Measurements from ENCODE around the gene ZNF827.

The ZNF827 gene

GRCh38 chr4:145830699-145831098, 107.9 kb downstream of the ZNF827 start:
- peak; percentile 48 for DNase-seq (ENCODE audit: extremely low spot score)
- ChIA-PET POLR2A (no interaction called here), CTCF (interaction anchor here (0.9 to 1.7 kb wide), 4 partner anchors 8 to 33 kb away, joined by 3 to 5 read pairs (median 3); no protein-coding TSS in a partner anchor)
- TF ChIP-seq, protein P1, sequence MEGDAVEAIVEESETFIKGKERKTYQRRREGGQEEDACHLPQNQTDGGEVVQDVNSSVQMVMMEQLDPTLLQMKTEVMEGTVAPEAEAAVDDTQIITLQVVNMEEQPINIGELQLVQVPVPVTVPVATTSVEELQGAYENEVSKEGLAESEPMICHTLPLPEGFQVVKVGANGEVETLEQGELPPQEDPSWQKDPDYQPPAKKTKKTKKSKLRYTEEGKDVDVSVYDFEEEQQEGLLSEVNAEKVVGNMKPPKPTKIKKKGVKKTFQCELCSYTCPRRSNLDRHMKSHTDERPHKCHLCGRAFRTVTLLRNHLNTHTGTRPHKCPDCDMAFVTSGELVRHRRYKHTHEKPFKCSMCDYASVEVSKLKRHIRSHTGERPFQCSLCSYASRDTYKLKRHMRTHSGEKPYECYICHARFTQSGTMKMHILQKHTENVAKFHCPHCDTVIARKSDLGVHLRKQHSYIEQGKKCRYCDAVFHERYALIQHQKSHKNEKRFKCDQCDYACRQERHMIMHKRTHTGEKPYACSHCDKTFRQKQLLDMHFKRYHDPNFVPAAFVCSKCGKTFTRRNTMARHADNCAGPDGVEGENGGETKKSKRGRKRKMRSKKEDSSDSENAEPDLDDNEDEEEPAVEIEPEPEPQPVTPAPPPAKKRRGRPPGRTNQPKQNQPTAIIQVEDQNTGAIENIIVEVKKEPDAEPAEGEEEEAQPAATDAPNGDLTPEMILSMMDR (IDR thresholded peaks at IDR 0.05; ENCODE audit: control extremely low read depth, extremely low read depth, low read depth, missing control alignments) = no peak

DNA sequence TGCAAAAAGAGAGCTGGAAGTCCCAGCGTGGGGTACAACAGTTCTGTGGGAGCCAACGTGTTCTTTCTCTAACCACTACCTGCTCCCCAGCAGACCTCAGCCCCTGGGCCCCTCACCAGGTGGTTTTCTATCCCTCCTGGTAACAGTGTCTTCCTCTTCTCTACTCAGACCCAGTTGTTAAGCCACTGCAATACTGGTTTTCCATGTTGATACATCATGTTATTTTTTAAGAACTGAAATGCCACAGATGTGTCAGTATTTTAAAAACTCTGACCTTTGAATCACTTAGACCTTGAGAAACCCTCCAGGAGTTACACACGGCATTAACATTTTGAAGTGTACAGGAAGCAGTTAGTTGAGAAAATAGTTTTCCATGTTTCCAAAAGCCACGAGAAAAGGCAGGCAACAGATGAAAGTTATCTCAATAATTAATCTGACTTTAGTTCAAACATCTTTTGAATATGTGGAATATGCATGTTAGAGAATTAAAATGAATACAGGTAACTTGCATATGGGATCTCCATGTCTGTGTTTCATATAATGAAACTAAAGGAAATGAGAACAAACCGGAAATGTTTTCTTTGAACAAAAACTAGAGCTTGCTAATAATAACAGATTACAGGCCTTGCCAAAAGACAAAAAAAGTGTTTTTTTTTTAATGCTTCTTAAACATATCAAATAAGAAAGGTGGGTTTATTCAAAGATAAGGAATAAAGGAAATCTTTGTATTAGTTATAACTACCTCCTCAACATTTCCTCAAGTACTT, 108.8 kb downstream of the ZNF827 start:
- POLR2A ChIA-PET = no interaction called here
- TF ChIP-seq, protein P1 (IDR thresholded peaks at IDR 0.05; ENCODE audit: control extremely low read depth, extremely low read depth, low read depth, missing control alignments) = no peak
- CTCF ChIA-PET = interaction anchor here (1.0 to 1.7 kb wide), 4 partner anchors 12 to 58 kb away, joined by 3 to 5 read pairs (median 3); no protein-coding TSS in a partner anchor
- peak; percentile 29 for DNase-seq (ENCODE audit: extremely low spot score)

DNA sequence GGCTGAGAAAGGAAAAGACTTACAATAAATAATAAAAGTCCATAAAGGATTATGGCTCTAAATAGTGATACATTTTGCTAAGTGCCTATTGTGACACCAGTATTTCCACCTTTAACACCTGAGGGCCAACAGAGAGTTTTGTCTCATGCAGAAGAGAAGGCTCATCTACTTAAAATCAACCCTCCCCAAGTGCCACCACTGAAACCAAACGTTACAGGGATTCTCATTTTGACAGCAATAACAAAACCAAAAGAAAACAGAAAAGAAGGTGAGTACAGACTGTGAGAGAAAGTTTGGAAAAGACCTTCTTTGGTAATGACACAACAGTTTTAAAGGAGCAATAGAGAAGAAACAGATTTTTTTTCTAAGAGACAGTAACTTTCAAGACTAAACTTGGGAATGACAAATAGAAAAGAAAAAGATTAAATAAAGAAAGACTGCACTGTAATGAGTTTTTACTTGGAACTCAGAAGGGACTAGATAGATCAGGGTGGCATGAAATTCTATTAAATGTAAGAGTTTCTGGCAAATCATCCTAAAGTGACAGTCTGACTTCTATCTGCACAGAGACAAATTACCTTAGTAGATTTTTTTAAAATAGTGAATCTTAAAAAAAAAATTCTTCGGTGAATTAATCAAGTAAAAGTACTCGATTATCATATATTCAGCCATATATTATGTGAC, 109.7 kb downstream of the ZNF827 start:
- CTCF ChIA-PET = interaction anchor here (1.0 to 1.7 kb wide), 4 partner anchors 11 to 59 kb away, joined by 3 to 5 read pairs (median 3); no protein-coding TSS in a partner anchor
- TF ChIP-seq, protein P1 (IDR thresholded peaks at IDR 0.05; ENCODE audit: control extremely low read depth, extremely low read depth, low read depth, missing control alignments) = no peak
- peak; percentile 56 for DNase-seq (ENCODE audit: extremely low spot score)
- POLR2A ChIA-PET = no interaction called here

DNA sequence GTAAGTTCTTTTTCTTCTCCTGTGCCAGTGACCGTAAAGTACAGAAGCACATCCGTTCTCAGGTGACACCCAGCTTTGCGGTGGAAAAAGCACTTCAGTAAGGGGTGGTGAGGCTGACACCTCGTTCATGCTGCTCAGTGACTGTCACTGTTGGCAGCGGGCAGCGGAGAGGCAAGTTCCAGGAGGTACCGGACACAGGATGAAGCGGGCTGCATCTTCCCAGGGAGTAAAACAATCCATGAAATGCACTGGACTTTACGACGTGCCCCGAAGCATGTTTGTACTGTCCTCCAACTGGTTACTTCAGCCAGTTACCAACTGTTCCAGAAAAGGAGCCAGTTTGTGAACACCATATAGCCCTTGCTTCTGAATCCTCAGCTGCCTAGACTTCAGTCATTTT, 110.7 kb downstream of the ZNF827 start:
- ChIA-PET CTCF (interaction anchor here (1.2 to 1.3 kb wide), 2 partner anchors 11 to 17 kb away, joined by 3 read pairs; no protein-coding TSS in a partner anchor), POLR2A (interaction anchor here (0.7 kb wide), 1 partner anchor 421 kb away, joined by 3 read pairs; no protein-coding TSS in a partner anchor)
- TF ChIP-seq, protein P1 (IDR thresholded peaks at IDR 0.05; ENCODE audit: control extremely low read depth, extremely low read depth, low read depth, missing control alignments) = no peak
- DNase-seq (ENCODE audit: extremely low spot score) = no peak

GRCh38 chr4:145825255-145825654, 113.4 kb downstream of the ZNF827 start:
- no peak for DNase-seq (ENCODE audit: extremely low spot score)
- ChIA-PET POLR2A (no interaction called here), CTCF (interaction anchor here (1.4 to 1.6 kb wide), 4 partner anchors 9 to 18 kb away, joined by 3 to 6 read pairs (median 4); no protein-coding TSS in a partner anchor)
- TF ChIP-seq, protein P1 (IDR thresholded peaks at IDR 0.05; ENCODE audit: control extremely low read depth, extremely low read depth, low read depth, missing control alignments) = no peak

- CTCF ChIA-PET = interaction anchor here (1.4 kb wide), 1 partner anchor 15 kb away, joined by 3 read pairs; no protein-coding TSS in a partner anchor
- DNase-seq (ENCODE audit: extremely low spot score) = no peak
- POLR2A ChIA-PET = no interaction called here
- TF ChIP-seq, protein P1 (IDR thresholded peaks at IDR 0.05; ENCODE audit: control extremely low read depth, extremely low read depth, low read depth, missing control alignments) = no peak
Measured at GRCh38 chr4:145824463-145824862, 114.2 kb downstream of the ZNF827 start.

Measured in GM10248 (cell line).